ENCODE measurements around the gene LRP1. TPM values are rescaled to one million over a fixed set of nuclear protein-coding genes. Genes with fewer than 3 reads are reported as not detected.

LRP1 gene
- total and polyA plus RNA-seq, 2 of the 4 experiments (the other 2 are of a cell fraction): 73.1 to 142 TPM

- Histone ChIP-seq H4K8ac (ENCODE audit: low read depth in 2 of 2, low read length in 2 of 2) (no peak overlapping the region), H3K36me3 (ENCODE audit: control insufficient read depth, insufficient read depth, low read length) (peaks cover 67% of the 10 kb centered on the region)
These were observed 11.7 kb downstream of the LRP1 start for GRCh38 chr12:57139796-57140649.

More at GRCh38 chr12:57139796-57140649, 11.7 kb downstream of the LRP1 start:
- Histone ChIP-seq H3K18ac (ENCODE audit: low read depth, low read length) (no peak overlapping the region), H3K4me1 (ENCODE audit: control insufficient read depth, insufficient read depth, low read length) (peaks cover 44% of the 10 kb centered on the region), H2AFZ (replicated peaks; ENCODE audit: low read length, poor library complexity) (no peak overlapping the region), H3K4ac (ENCODE audit: low read depth, low read length) (no peak overlapping the region), H3K27ac (ENCODE audit: insufficient read depth, low read length) (no peak overlapping the region; the same call in 1 of the 2 replicates), H3K27me3 (ENCODE audit: control insufficient read depth, insufficient read depth, low read length) (no peaks in the 10 kb centered on the region), H3K9ac (ENCODE audit: low read depth, low read length) (no peak overlapping the region), H3K9me1 (ENCODE audit: insufficient read depth, low read length) (peaks cover 33% of the 10 kb centered on the region), H3K79me1 (ENCODE audit: low read depth in 1 of 2, low read length in 2 of 2) (peaks cover 62 to 95% of the 10 kb centered on the region in 2 experiments), H4K91ac (ENCODE audit: insufficient read depth, low read depth, low read length) (no peak overlapping the region), H2BK5ac (ENCODE audit: low read depth, low read length, poor library complexity, severe bottlenecking) (peak overlapping the region; percentile 43), H3K14ac (replicated peaks; ENCODE audit: low read depth, low read length) (no peak overlapping the region), H2BK15ac (ENCODE audit: low read depth, low read length) (no peak overlapping the region), H3K23ac (ENCODE audit: low read depth, low read length) (peak overlapping the region; percentile 30; the same call in 1 of the 2 replicates), H3K4me2 (ENCODE audit: low read depth, low read length) (no peak overlapping the region), H2BK120ac (ENCODE audit: low read depth, low read length) (no peak overlapping the region), H2BK20ac (ENCODE audit: low read depth, low read length) (no peak overlapping the region), H3K4me3 (ENCODE audit: insufficient read depth, low read depth, low read length) (no peak overlapping the region), H4K5ac (ENCODE audit: low read depth, low read length) (no peak overlapping the region), H2AK9ac (replicated peaks; ENCODE audit: low read depth, low read length, poor library complexity) (no peak overlapping the region), H2AK5ac (ENCODE audit: low read depth, low read length) (no peak overlapping the region), H3K56ac (ENCODE audit: extremely low read depth, insufficient read depth, low read length) (no peak overlapping the region), H4K20me1 (ENCODE audit: insufficient read depth, low read length) (peaks cover 89% of the 10 kb centered on the region), H3K9me3 (ENCODE audit: control insufficient read depth, insufficient read depth, low read length) (no peaks in the 10 kb centered on the region)
- ChIA-PET POLR2A (ENCODE audit: unreplicated experiment) (no interaction called here), CTCF (no interaction called here)
- intact Hi-C loops (cut with micrococcal nuclease): no loop called here
- peak; percentile 6; the same call in 1 of the 2 replicates for ATAC-seq (ENCODE audit: low read depth)
- 90% methylated on average over 2 of the region's 6 CpGs; no CpG with 5 or more reads in 1 of the 2 experiments for WGBS, 2 experiments (ENCODE audit: extremely low coverage in 2 of 2, insufficient read length in 1 of 2)
- dilution Hi-C loops (cut with HindIII; ENCODE audit: low sequenced_read_pairs, unreplicated experiment): no loop called here
- TF ChIP-seq USF2 (IDR thresholded peaks at IDR 0.05; ENCODE audit: low read depth, low read length): peak; percentile 63; the same call in 1 of the 2 replicates
- TF ChIP-seq CHD1 (IDR thresholded peaks at IDR 0.05; ENCODE audit: low read depth, low read length): no peak
- TF ChIP-seq MXI1 (IDR thresholded peaks at IDR 0.05; ENCODE audit: borderline replicate concordance, low read depth, low read length): 0 out of 2 replicates have a peak, but pooled peaks have one; percentile 22
- peak; percentile 69 for DNase-seq
- in situ Hi-C loops (cut with MboI; ENCODE audit: low sequenced_read_pairs): no loop called here
- BruUV-seq (replicated peaks): no TSS peak

Measured in IMR-90 (cell line).